GM18508 (cell line): ENCODE data around the gene NXPH1.

Experiments used
- ATAC-seq: cut with Tn5 transposase; IDR thresholded peaks from one replicate; pipeline ENCODE4 v1.9.1; 2021; ENCODE audit warnings: moderate number of reproducible peaks; ENCODE audit not compliant: insufficient read depth, unreplicated experiment

NXPH1 gene

DNA sequence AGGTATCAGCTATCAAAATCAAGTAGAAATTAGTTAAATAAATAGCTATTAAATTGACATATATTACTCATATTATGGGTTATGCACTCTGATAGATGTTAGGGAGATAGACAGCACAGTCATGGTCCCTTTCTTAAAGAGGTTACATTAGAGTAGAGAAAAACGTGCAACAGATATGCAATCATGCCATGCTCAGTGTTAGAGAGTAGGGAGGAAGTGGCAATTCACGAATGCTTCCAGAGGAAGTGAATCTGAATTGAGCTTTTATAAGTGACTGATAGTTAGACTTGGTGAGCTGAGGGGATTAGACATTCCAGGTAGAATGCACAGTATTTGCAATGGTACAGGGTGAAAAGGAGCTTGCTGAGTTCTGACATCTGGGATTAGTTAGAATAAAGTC, 349.8 kb downstream of the NXPH1 start:
- ATAC-seq = no peak

GRCh38 chr7:8785081-8785480, 351.7 kb downstream of the NXPH1 start:
- no peak for ATAC-seq

GRCh38 chr7:8800986-8801385, 367.6 kb downstream of the NXPH1 start:
- ATAC-seq = no peak
